ENCODE results near the gene USP22.
"Not testable (repeated sequence)": the region's sequence is repeated elsewhere in the genome, so short reads cannot be mapped to it uniquely, and the experiment has no call there.

USP22 gene

GRCh38 chr17:21042458-21043295 lies at the start of gene USP22:
TSS of gene USP22 (minus strand) at chr17:21043011. CDS start at chr17:21042835, 176 bp downstream.
- in situ Hi-C loops (cut with MboI; ENCODE audit: low sequenced_read_pairs), result no loop called here

GRCh38 chr17:21090902-21091618 lies 48.2 kb upstream of the USP22 start:
- in situ Hi-C loops (cut with MboI; ENCODE audit: low sequenced_read_pairs), result no loop called here

GRCh38 chr17:21089933-21090901 lies 47.4 kb upstream of the USP22 start:
- in situ Hi-C loops (cut with MboI; ENCODE audit: low sequenced_read_pairs), result no loop called here

- in situ Hi-C loops (cut with MboI; ENCODE audit: low sequenced_read_pairs), result no loop called here
These were observed 46.3 kb upstream of the USP22 start for GRCh38 chr17:21089145-21089544.

- in situ Hi-C loops (cut with MboI; ENCODE audit: low sequenced_read_pairs), result no loop called here
These were observed 42.9 kb upstream of the USP22 start for GRCh38 chr17:21085707-21086106.

- in situ Hi-C loops (cut with MboI; ENCODE audit: low sequenced_read_pairs), result not testable (repeated sequence)
These were observed 42.5 kb upstream of the USP22 start for GRCh38 chr17:21085280-21085679.

GRCh38 chr17:21082001-21082436 lies 39.2 kb upstream of the USP22 start:
- in situ Hi-C loops (cut with MboI; ENCODE audit: low sequenced_read_pairs), result no loop called here

- in situ Hi-C loops (cut with MboI; ENCODE audit: low sequenced_read_pairs), result no loop called here
These were observed 36.4 kb upstream of the USP22 start for GRCh38 chr17:21079196-21079595.

GRCh38 chr17:21078016-21078780 lies 35.4 kb upstream of the USP22 start:
- in situ Hi-C loops (cut with MboI; ENCODE audit: low sequenced_read_pairs), result no loop called here

- in situ Hi-C loops (cut with MboI; ENCODE audit: low sequenced_read_pairs), result no loop called here
These were observed 34.5 kb upstream of the USP22 start for GRCh38 chr17:21077281-21077680.

- in situ Hi-C loops (cut with MboI; ENCODE audit: low sequenced_read_pairs), result no loop called here
These were observed 33.4 kb upstream of the USP22 start for GRCh38 chr17:21076242-21076641.

- in situ Hi-C loops (cut with MboI; ENCODE audit: low sequenced_read_pairs), result no loop called here
These were observed 32.9 kb upstream of the USP22 start for GRCh38 chr17:21075739-21076085.

- in situ Hi-C loops (cut with MboI; ENCODE audit: low sequenced_read_pairs), result no loop called here
These were observed 30.0 kb upstream of the USP22 start for GRCh38 chr17:21072745-21073197.

- in situ Hi-C loops (cut with MboI; ENCODE audit: low sequenced_read_pairs), result no loop called here
These were observed 23.6 kb upstream of the USP22 start for GRCh38 chr17:21066394-21066793.

GRCh38 chr17:21061971-21062526 lies 19.2 kb upstream of the USP22 start:
- in situ Hi-C loops (cut with MboI; ENCODE audit: low sequenced_read_pairs), result no loop called here

GRCh38 chr17:21061158-21061835 lies 18.5 kb upstream of the USP22 start:
- in situ Hi-C loops (cut with MboI; ENCODE audit: low sequenced_read_pairs), result no loop called here

- in situ Hi-C loops (cut with MboI; ENCODE audit: low sequenced_read_pairs), result no loop called here
These were observed 16.9 kb upstream of the USP22 start for GRCh38 chr17:21059761-21060160.

- in situ Hi-C loops (cut with MboI; ENCODE audit: low sequenced_read_pairs), result no loop called here
These were observed 15.5 kb upstream of the USP22 start for GRCh38 chr17:21058098-21058893.

GRCh38 chr17:21053056-21053455 lies 10.2 kb upstream of the USP22 start:
- in situ Hi-C loops (cut with MboI; ENCODE audit: low sequenced_read_pairs), result not testable (repeated sequence)

Data from HL-60/S4 treated with phorbol 12-myristate 13-acetate at 8.2 ng/mL for 4 days and 3 days (cell line).